Activated T-cell treated with anti-CD3 and anti-CD28 coated beads, Interleukin-2, amount 50 U/mL, for 72 hours (primary cell): ENCODE results near the gene ALG2. TPM values are rescaled to one million over a fixed set of nuclear protein-coding genes. Genes with fewer than 3 reads are reported as not detected.

Experiments used
- ATAC-seq, 2 donors: fragments of 150-1000 bp; cut with Tn5 transposase; replicated peaks in 1 of 2; 2 replicates each; pipeline ENCODE4 v1.10.0; 2021; ENCODE audit warnings: moderate library complexity in 2 of 2, mild to moderate bottlenecking in 1 of 2
- DNase-seq, 2 donors: peaks; one replicate each; pipeline ENCODE4 v3.0.0; 2021 to 2022; ENCODE audit warnings: mixed read lengths in 1 of 2
- H3K27ac Mint-ChIP-seq: one replicate; pipeline ENCODE4 v1.8.0; 2022; ENCODE audit warnings: mild to moderate bottlenecking, moderate library complexity, mixed read lengths
- H3K27me3 Mint-ChIP-seq: one replicate; pipeline ENCODE4 v1.8.0; 2022; ENCODE audit warnings: low read depth, mixed read lengths
- H3K36me3 Mint-ChIP-seq, 2 donors: one replicate each; pipeline ENCODE4 v1.8.0; 2022; ENCODE audit warnings: mixed read lengths in 2 of 2, mild to moderate bottlenecking in 1 of 2; ENCODE audit not compliant: insufficient read depth in 2 of 2
- H3K4me1 Mint-ChIP-seq: one replicate; pipeline ENCODE4 v1.8.0; 2022; ENCODE audit warnings: low read depth, mixed read lengths
- H3K4me3 Mint-ChIP-seq, 2 donors: one replicate each; pipeline ENCODE4 v1.8.0; 2022; ENCODE audit warnings: mild to moderate bottlenecking in 2 of 2, mixed read lengths in 2 of 2, moderate library complexity in 2 of 2
- H3K9me3 Mint-ChIP-seq, 2 donors: one replicate each; pipeline ENCODE4 v1.8.0; 2022; ENCODE audit warnings: mixed read lengths in 2 of 2
- total RNA-seq, 2 donors: library from RNA; stranded (reverse); gene quantifications; one replicate each; pipeline ENCODE4 v1.2.3, GENCODE V29; 2022

The ALG2 gene
- total RNA-seq, 2 donors from 2014 or later: 28.7 to 35.2 TPM

- Mint-ChIP-seq H3K4me3 (no peak overlapping the region), H3K9me3 (no peaks in the 10 kb centered on the region), H3K36me3 (no peaks in the 10 kb centered on the region), H3K4me1 (peaks cover 28% of the 10 kb centered on the region), H3K27ac (no peak overlapping the region), H3K27me3 (peaks cover 10% of the 10 kb centered on the region)
- no peak for DNase-seq
- peak; percentile 78 to 87 for ATAC-seq
These were observed 47.9 kb downstream of the ALG2 start for GRCh38 chr9:99173570-99174504.

- peaks cover 36% of the 10 kb centered on the region for H3K4me1 Mint-ChIP-seq
- H3K36me3 Mint-ChIP-seq: no peaks in the 10 kb centered on the region
- no peak overlapping the region for H3K4me3 Mint-ChIP-seq
- H3K9me3 Mint-ChIP-seq: no peaks in the 10 kb centered on the region
- H3K27me3 Mint-ChIP-seq: peaks cover 10% of the 10 kb centered on the region
- H3K27ac Mint-ChIP-seq: no peak overlapping the region
- DNase-seq (no peak), ATAC-seq (no peak)
These were observed 49.3 kb downstream of the ALG2 start for GRCh38 chr9:99172124-99173091.

- no peak for ATAC-seq
- DNase-seq: no peak
- Mint-ChIP-seq H3K27me3 (peaks cover 10% of the 10 kb centered on the region), H3K9me3 (no peaks in the 10 kb centered on the region), H3K36me3 (no peaks in the 10 kb centered on the region), H3K4me1 (peaks cover 45% of the 10 kb centered on the region), H3K4me3 (peak overlapping the region in 1 of 2 donors; percentile 19), H3K27ac (no peak overlapping the region)
These were observed 50.3 kb downstream of the ALG2 start for GRCh38 chr9:99171225-99172123.

- Mint-ChIP-seq H3K27ac (no peak overlapping the region), H3K36me3 (no peaks in the 10 kb centered on the region), H3K4me1 (peaks cover 58% of the 10 kb centered on the region), H3K27me3 (peaks cover 10% of the 10 kb centered on the region), H3K9me3 (no peaks in the 10 kb centered on the region), H3K4me3 (no peak overlapping the region)
- ATAC-seq: no peak
- DNase-seq: no peak
These were observed 51.6 kb downstream of the ALG2 start for GRCh38 chr9:99169982-99170761.

- no peak overlapping the region for H3K4me3 Mint-ChIP-seq
- no peak for ATAC-seq
- no peaks in the 10 kb centered on the region for H3K36me3 Mint-ChIP-seq
- peaks cover 62% of the 10 kb centered on the region for H3K4me1 Mint-ChIP-seq
- no peaks in the 10 kb centered on the region for H3K9me3 Mint-ChIP-seq
- H3K27me3 Mint-ChIP-seq: peaks cover 10% of the 10 kb centered on the region
- no peak overlapping the region for H3K27ac Mint-ChIP-seq
- DNase-seq: no peak
These were observed 52.7 kb downstream of the ALG2 start for GRCh38 chr9:99169086-99169485.

- Mint-ChIP-seq H3K27ac (no peak overlapping the region), H3K4me1 (peaks cover 58% of the 10 kb centered on the region), H3K4me3 (peak overlapping the region; percentile 1 to 30), H3K9me3 (no peaks in the 10 kb centered on the region), H3K36me3 (no peaks in the 10 kb centered on the region), H3K27me3 (peaks cover 10% of the 10 kb centered on the region)
- peak; percentile 58 to 64 for ATAC-seq
- no peak for DNase-seq
These were observed 54.0 kb downstream of the ALG2 start for GRCh38 chr9:99167694-99168093.

- peak; percentile 17 to 37 for ATAC-seq
- Mint-ChIP-seq H3K27ac (no peak overlapping the region), H3K4me1 (peaks cover 60% of the 10 kb centered on the region), H3K4me3 (peak overlapping the region in 1 of 2 donors; percentile 30), H3K9me3 (no peaks in the 10 kb centered on the region), H3K27me3 (peaks cover 8% of the 10 kb centered on the region), H3K36me3 (no peaks in the 10 kb centered on the region)
- no peak for DNase-seq
These were observed 54.6 kb downstream of the ALG2 start for GRCh38 chr9:99167119-99167518.

Other genes starting within 250 kb of the ALG2 start
- 10 to 100 TPM; 31.0 to 33.5 TPM for gene TGFBR1, start 116.8 kb downstream of the ALG2 start, total RNA-seq
- 100 to 1,000 TPM in 1 of 2 donors, 10 to 100 TPM in 1; 96.2 to 121 TPM for gene SEC61B, start 340 bp upstream of the ALG2 start, total RNA-seq